GM21619 (cell line): ENCODE data around the gene LRRN2.
"Not testable (repeated sequence)": the region's sequence is repeated elsewhere in the genome, so short reads cannot be mapped to it uniquely, and the experiment has no call there.

Source experiments
- ATAC-seq: cut with Tn5 transposase; IDR thresholded peaks from one replicate; pipeline ENCODE4 v1.9.1; 2021; ENCODE audit not compliant: unreplicated experiment

Gene LRRN2

GRCh38 chr1:204576422-204576821 is 109.1 kb downstream of the LRRN2 start:
- ATAC-seq, result no peak

- no peak for ATAC-seq
These were observed 110.0 kb downstream of the LRRN2 start for GRCh38 chr1:204575221-204576190.

GRCh38 chr1:204574865-204575163 is 110.7 kb downstream of the LRRN2 start:
- no peak for ATAC-seq

- ATAC-seq, result no peak
These were observed 111.3 kb downstream of the LRRN2 start for GRCh38 chr1:204574016-204574864.

GRCh38 chr1:204572923-204573922 is 112.3 kb downstream of the LRRN2 start:
- ATAC-seq, result no peak

GRCh38 chr1:204571631-204572030 is 113.9 kb downstream of the LRRN2 start:
- no peak for ATAC-seq

- no peak for ATAC-seq
These were observed 114.4 kb downstream of the LRRN2 start for GRCh38 chr1:204571128-204571527.

- not testable (repeated sequence) for ATAC-seq
These were observed 115.5 kb downstream of the LRRN2 start for GRCh38 chr1:204570021-204570420.

- no peak for ATAC-seq
These were observed 116.1 kb downstream of the LRRN2 start for GRCh38 chr1:204569478-204569877.

- no peak for ATAC-seq
These were observed 116.8 kb downstream of the LRRN2 start for GRCh38 chr1:204568576-204569315.
